SJSA1 (cell line): ENCODE data around the gene DNAJC8. TPM values are rescaled to one million over a fixed set of nuclear protein-coding genes. Genes with fewer than 3 reads are reported as not detected.
A peak's percentile ranks its signal among the peaks of the same experiment; 100 is the strongest.

Experiments
- DNase-seq, 2 experiments: peaks; one replicate each; pipeline ENCODE4 v3.0.0-alpha.2; 2015 to 2020; ENCODE audit warnings: low spot score in 2 of 2, low read depth in 1 of 2
- H3K27ac ChIP-seq: fragments of 250-450 bp; sonication (Bioruptor Pico); 2 replicates; pipeline ENCODE4 v1.5.1; 2020; ENCODE audit warnings: mild to moderate bottlenecking, moderate library complexity
- H3K27me3 ChIP-seq: fragments of 250-450 bp; sonication (Bioruptor Pico); replicated peaks from 2 replicates; pipeline ENCODE4 v1.5.1; 2020; ENCODE audit warnings: mild to moderate bottlenecking, moderate library complexity
- H3K36me3 ChIP-seq: fragments of 250-450 bp; sonication (Bioruptor Pico); 2 replicates; pipeline ENCODE4 v1.5.1; 2020; ENCODE audit warnings: mild to moderate bottlenecking
- H3K4me1 ChIP-seq: fragments of 250-450 bp; sonication (Bioruptor Pico); replicated peaks from 2 replicates; pipeline ENCODE4 v1.6.1; 2021; ENCODE audit warnings: mild to moderate bottlenecking
- H3K4me3 ChIP-seq: fragments of 250-450 bp; sonication (Bioruptor Pico); 2 replicates; pipeline ENCODE4 v1.5.1; 2020; ENCODE audit warnings: mild to moderate bottlenecking
- H3K9me3 ChIP-seq: fragments of 250-450 bp; sonication (Bioruptor Pico); replicated peaks from 2 replicates; pipeline ENCODE4 v1.5.1; 2020; ENCODE audit warnings: mild to moderate bottlenecking
- total RNA-seq: library from RNA; depleted of rRNA; stranded (reverse); fragments of >200 nt; shearing (Covaris generic); gene quantifications from 2 replicates; pipeline ENCODE4 v1.2.3, GENCODE V29; 2014; rRNA removed

The DNAJC8 gene
- 116 and 191 TPM in 2 replicates for total RNA-seq

- H3K4me1 ChIP-seq = peaks cover 24% of the 10 kb centered on the region
- H3K9me3 ChIP-seq = no peaks in the 10 kb centered on the region
- H3K27me3 ChIP-seq = no peaks in the 10 kb centered on the region
- H3K36me3 ChIP-seq = peaks cover 44% of the 10 kb centered on the region
- H3K27ac ChIP-seq = peak within 1 kb of the TSS; percentile 51
- H3K4me3 ChIP-seq = peak within 1 kb of the TSS; percentile 78
- DNase-seq = peak; percentile 78 to 94
Measured at GRCh38 chr1:28232558-28233263, at the start of gene DNAJC8. DNAJC8 (minus strand) TSS chr1:28233029; CDS start chr1:28232998, 31 bp downstream.

- H3K27me3 ChIP-seq = no peaks in the 10 kb centered on the region
- no peak overlapping the region for H3K4me3 ChIP-seq
- H3K9me3 ChIP-seq = no peaks in the 10 kb centered on the region
- H3K4me1 ChIP-seq = no peaks in the 10 kb centered on the region
- no peak overlapping the region for H3K27ac ChIP-seq
- no peak for DNase-seq
- H3K36me3 ChIP-seq = peaks cover 58% of the 10 kb centered on the region
Measured at GRCh38 chr1:28281608-28282425, 49.0 kb upstream of the DNAJC8 start.

- peaks cover 58% of the 10 kb centered on the region for H3K36me3 ChIP-seq
- no peaks in the 10 kb centered on the region for H3K9me3 ChIP-seq
- DNase-seq = no peak
- no peak overlapping the region for H3K27ac ChIP-seq
- no peaks in the 10 kb centered on the region for H3K27me3 ChIP-seq
- H3K4me3 ChIP-seq = no peak overlapping the region
- no peaks in the 10 kb centered on the region for H3K4me1 ChIP-seq
Measured at GRCh38 chr1:28280977-28281381, 48.1 kb upstream of the DNAJC8 start.

GRCh38 chr1:28280501-28280900, 47.7 kb upstream of the DNAJC8 start:
- Histone ChIP-seq H3K27ac (no peak overlapping the region), H3K4me1 (no peaks in the 10 kb centered on the region), H3K27me3 (no peaks in the 10 kb centered on the region), H3K36me3 (peaks cover 61% of the 10 kb centered on the region), H3K4me3 (no peak overlapping the region), H3K9me3 (no peaks in the 10 kb centered on the region)
- DNase-seq = no peak

- no peak for DNase-seq
- Histone ChIP-seq H3K9me3 (no peaks in the 10 kb centered on the region), H3K27ac (no peak overlapping the region), H3K4me3 (no peak overlapping the region), H3K4me1 (no peaks in the 10 kb centered on the region), H3K27me3 (no peaks in the 10 kb centered on the region), H3K36me3 (peaks cover 68% of the 10 kb centered on the region)
Measured at GRCh38 chr1:28279721-28280120, 46.9 kb upstream of the DNAJC8 start.

- Histone ChIP-seq H3K27ac (no peak overlapping the region), H3K36me3 (peaks cover 78% of the 10 kb centered on the region), H3K9me3 (no peaks in the 10 kb centered on the region), H3K4me3 (no peak overlapping the region), H3K4me1 (no peaks in the 10 kb centered on the region), H3K27me3 (no peaks in the 10 kb centered on the region)
- no peak for DNase-seq
Measured at GRCh38 chr1:28278763-28279162, 45.9 kb upstream of the DNAJC8 start.

- Histone ChIP-seq H3K9me3 (no peaks in the 10 kb centered on the region), H3K36me3 (peaks cover 74% of the 10 kb centered on the region), H3K27me3 (no peaks in the 10 kb centered on the region), H3K4me3 (no peak overlapping the region), H3K27ac (no peak overlapping the region), H3K4me1 (no peaks in the 10 kb centered on the region)
- DNase-seq = no peak
Measured at GRCh38 chr1:28273216-28273860, 40.5 kb upstream of the DNAJC8 start.

- H3K27me3 ChIP-seq = no peaks in the 10 kb centered on the region
- H3K4me3 ChIP-seq = no peak overlapping the region
- DNase-seq = no peak
- H3K9me3 ChIP-seq = no peaks in the 10 kb centered on the region
- H3K4me1 ChIP-seq = no peaks in the 10 kb centered on the region
- no peak overlapping the region for H3K27ac ChIP-seq
- H3K36me3 ChIP-seq = peaks cover 63% of the 10 kb centered on the region
Measured at GRCh38 chr1:28272215-28272852, 39.5 kb upstream of the DNAJC8 start.

GRCh38 chr1:28269529-28269928, 36.7 kb upstream of the DNAJC8 start:
- DNase-seq = no peak
- no peaks in the 10 kb centered on the region for H3K4me1 ChIP-seq
- no peak overlapping the region for H3K27ac ChIP-seq
- H3K27me3 ChIP-seq = no peaks in the 10 kb centered on the region
- no peaks in the 10 kb centered on the region for H3K9me3 ChIP-seq
- H3K36me3 ChIP-seq = peaks cover 49% of the 10 kb centered on the region
- H3K4me3 ChIP-seq = no peak overlapping the region

GRCh38 chr1:28267633-28268032, 34.8 kb upstream of the DNAJC8 start:
- H3K4me3 ChIP-seq = no peak overlapping the region
- DNase-seq = no peak
- H3K27me3 ChIP-seq = no peaks in the 10 kb centered on the region
- peaks cover 30% of the 10 kb centered on the region for H3K36me3 ChIP-seq
- no peak overlapping the region for H3K27ac ChIP-seq
- no peaks in the 10 kb centered on the region for H3K4me1 ChIP-seq
- no peaks in the 10 kb centered on the region for H3K9me3 ChIP-seq

- Histone ChIP-seq H3K9me3 (no peaks in the 10 kb centered on the region), H3K4me3 (no peak overlapping the region), H3K27me3 (no peaks in the 10 kb centered on the region)
Measured at GRCh38 chr1:28266920-28267322, 34.1 kb upstream of the DNAJC8 start.

GRCh38 chr1:28265577-28265976, 32.7 kb upstream of the DNAJC8 start:
- DNase-seq = no peak
- H3K9me3 ChIP-seq = no peaks in the 10 kb centered on the region
- H3K27me3 ChIP-seq = no peaks in the 10 kb centered on the region
- no peak overlapping the region for H3K27ac ChIP-seq
- H3K4me3 ChIP-seq = no peak overlapping the region
- H3K4me1 ChIP-seq = peaks cover 8% of the 10 kb centered on the region
- peaks cover 14% of the 10 kb centered on the region for H3K36me3 ChIP-seq

More at GRCh38 chr1:28266920-28267322, 34.1 kb upstream of the DNAJC8 start:
- Histone ChIP-seq H3K4me1 (no peaks in the 10 kb centered on the region), H3K36me3 (peaks cover 23% of the 10 kb centered on the region), H3K27ac (no peak overlapping the region)
- no peak for DNase-seq

- Histone ChIP-seq H3K27ac (no peak overlapping the region), H3K36me3 (peaks cover 16% of the 10 kb centered on the region), H3K9me3 (no peaks in the 10 kb centered on the region), H3K27me3 (no peaks in the 10 kb centered on the region), H3K4me1 (peaks cover 8% of the 10 kb centered on the region), H3K4me3 (no peak overlapping the region)
- no peak for DNase-seq
Measured at GRCh38 chr1:28264897-28265296, 32.1 kb upstream of the DNAJC8 start.
